Measurements from ENCODE around the gene C10orf143.
A peak's percentile ranks its signal among the peaks of the same experiment; 100 is the strongest.

Gene C10orf143

GRCh38 chr10:130018265-130018664, 92.4 kb downstream of the C10orf143 start:
- no peak overlapping the region for H3K4me3 ChIP-seq (ENCODE audit: control insufficient read depth, low read depth, low read length)
- TF ChIP-seq CTCF (conservative IDR thresholded peaks at IDR 0.05; ENCODE audit: control insufficient read depth, insufficient read depth, low read depth, low read length): no peak
- DNase-seq (ENCODE audit: low read depth): peak; percentile 54

GRCh38 chr10:130017631-130018022, 93.0 kb downstream of the C10orf143 start:
- DNase-seq (ENCODE audit: low read depth): no peak
- no peak for TF ChIP-seq CTCF (conservative IDR thresholded peaks at IDR 0.05; ENCODE audit: control insufficient read depth, insufficient read depth, low read depth, low read length)
- H3K4me3 ChIP-seq (ENCODE audit: control insufficient read depth, low read depth, low read length): no peak overlapping the region

DNA sequence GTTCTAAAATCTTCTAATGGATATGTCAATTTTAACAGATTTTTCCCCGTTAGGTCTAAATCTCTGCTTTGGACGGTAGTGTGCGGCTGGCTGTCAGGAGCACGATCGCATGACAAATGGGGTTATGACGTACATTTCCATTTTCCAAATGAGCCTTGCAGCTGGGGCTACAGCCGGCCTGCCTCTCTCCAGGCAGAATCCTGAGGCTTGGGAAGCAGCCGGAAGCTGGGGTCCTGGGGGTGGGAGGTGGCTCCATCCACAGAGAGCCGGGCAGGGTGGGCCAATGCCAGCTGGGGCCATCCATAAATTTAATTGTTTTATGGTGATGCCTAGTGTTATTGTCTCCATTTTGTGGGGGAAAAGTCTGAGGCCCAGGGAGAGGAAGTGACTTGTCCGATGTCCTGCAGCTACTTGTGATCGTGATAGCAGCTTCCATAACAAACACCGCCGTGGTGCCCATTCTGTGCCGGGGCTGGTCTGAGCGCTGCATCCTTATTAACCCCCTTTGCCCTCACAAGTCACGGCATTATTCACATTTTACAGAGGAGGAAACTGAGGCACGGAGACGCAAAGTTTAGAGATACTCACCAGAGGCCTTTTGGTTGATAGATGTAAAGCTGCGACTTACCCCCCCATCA, 93.5 kb downstream of the C10orf143 start:
- DNase-seq (ENCODE audit: low read depth): no peak
- H3K4me3 ChIP-seq (ENCODE audit: control insufficient read depth, low read depth, low read length): no peak overlapping the region
- no peak for TF ChIP-seq CTCF (conservative IDR thresholded peaks at IDR 0.05; ENCODE audit: control insufficient read depth, insufficient read depth, low read depth, low read length)

DNA sequence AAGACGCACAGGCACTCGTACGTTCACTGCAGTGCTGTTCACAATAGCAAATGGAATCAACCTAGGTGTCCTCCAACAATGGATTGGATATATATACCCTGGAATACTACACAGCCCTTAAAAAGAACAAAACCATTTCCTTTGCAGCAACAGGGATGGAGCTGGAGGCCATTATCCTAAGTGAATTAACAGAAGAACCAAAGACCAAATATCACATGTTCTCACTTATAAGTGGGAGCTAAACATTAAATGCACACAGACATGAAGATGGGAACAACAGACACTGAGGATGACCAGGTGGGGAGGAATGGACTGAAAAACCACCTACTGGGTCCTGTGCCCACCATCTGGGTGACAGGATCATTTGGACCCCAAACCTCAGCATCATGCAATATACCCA, 94.5 kb downstream of the C10orf143 start:
- TF ChIP-seq CTCF (conservative IDR thresholded peaks at IDR 0.05; ENCODE audit: control insufficient read depth, insufficient read depth, low read depth, low read length): no peak
- no peak for DNase-seq (ENCODE audit: low read depth)
- H3K4me3 ChIP-seq (ENCODE audit: control insufficient read depth, low read depth, low read length): no peak overlapping the region

- TF ChIP-seq CTCF (conservative IDR thresholded peaks at IDR 0.05; ENCODE audit: control insufficient read depth, insufficient read depth, low read depth, low read length): no peak
- DNase-seq (ENCODE audit: low read depth): no peak
Measured at GRCh38 chr10:130015075-130015695, 95.4 kb downstream of the C10orf143 start.

GRCh38 chr10:130014263-130015074, 96.2 kb downstream of the C10orf143 start:
- H3K4me3 ChIP-seq (ENCODE audit: control insufficient read depth, low read depth, low read length): no peak overlapping the region
- no peak for DNase-seq (ENCODE audit: low read depth)
- TF ChIP-seq CTCF (conservative IDR thresholded peaks at IDR 0.05; ENCODE audit: control insufficient read depth, insufficient read depth, low read depth, low read length): no peak

More at GRCh38 chr10:130015075-130015695, 95.4 kb downstream of the C10orf143 start:
- no peak overlapping the region for H3K4me3 ChIP-seq (ENCODE audit: control insufficient read depth, low read depth, low read length)
